HCT116 (cell line): Measurements from ENCODE around the gene ARHGAP10. TPM values are rescaled to one million over a fixed set of nuclear protein-coding genes. Genes with fewer than 3 reads are reported as not detected.

Source experiments
- ATAC-seq: fragments of 200-7000 bp; cut with Tn5 transposase; 2 replicates; pipeline ENCODE4 v1.9.1; 2020; ENCODE audit warnings: mild to moderate bottlenecking, moderate library complexity
- BruUV-seq: library from RNA; stranded (reverse); fragments of 400-500 nt; replicated peaks from 2 replicates; lab custom pipeline; 2021; lab: Mats Ljungman, UMichigan
- CTCF ChIA-PET: fragments of 300-600 bp; sonication (Branson Sonifier 250); formaldehyde crosslinking; loops from one replicate; lab custom pipeline; 2021; ENCODE audit warnings: antibody characterized with exemption; lab: Charles Lee
- POLR2A ChIA-PET: fragments of 300-600, 350-600 bp; sonication (Branson Sonifier 250); formaldehyde crosslinking; loops from one replicate; lab custom pipeline; 2021; ENCODE audit warnings: antibody characterized with exemption; lab: Charles Lee
- RAD21 ChIA-PET, 2 experiments: fragments of 300-600 bp; sonication (Branson Sonifier 250); formaldehyde crosslinking; loops; one replicate each; lab custom pipeline; 2023; ENCODE audit warnings: low total read pairs in 2 of 2; ENCODE audit not compliant: uncharacterized antibody in 2 of 2, unreplicated experiment in 2 of 2, low non-redundant PET in 1 of 2; lab: Charles Lee
- DNase-seq: peaks from one replicate; pipeline ENCODE4 v3.0.0-alpha.2; 2010; ENCODE audit warnings: low read depth, low spot score
- H2AFZ ChIP-seq: fragments of 200-600 bp; shearing (Covaris generic), sonication (generic); 2 replicates; pipeline ENCODE4 v1.6.1; 2017; ENCODE audit warnings: low read depth, mixed run types, mixed read lengths, antibody characterized with exemption, low read length; ENCODE audit not compliant: poor library complexity, severe bottlenecking
- H3K27ac ChIP-seq: 2 replicates; pipeline ENCODE4 v1.5.1; 2012; ENCODE audit warnings: low read depth, low read length
- H3K27me3 ChIP-seq: fragments of 200-600 bp; sonication (generic); 2 replicates; pipeline ENCODE4 v1.6.1; 2016; ENCODE audit warnings: mixed run types, low read length, mixed read lengths; ENCODE audit not compliant: insufficient read depth
- H3K36me3 ChIP-seq, 2 experiments: fragments of 200-500 bp in 1 of 2; fragments of 200-600 bp in 1 of 2; sonication (Bioruptor generic) in 1 of 2; sonication (generic) in 1 of 2; 2 replicates each; pipeline versions ENCODE4 v1.5.1 to v1.6.1; 2014 to 2016; ENCODE audit warnings: low read length in 2 of 2, inconsistent platforms in 1 of 2, mixed read lengths in 1 of 2, mixed run types in 1 of 2; ENCODE audit not compliant: insufficient read depth in 2 of 2, control insufficient read depth in 1 of 2
- H3K4me1 ChIP-seq, 2 experiments: fragments of 200-600 bp in 1 of 2; sonication (generic) in 1 of 2; 2 replicates each; pipeline versions ENCODE4 v1.5.1 to v1.6.1; 2012 to 2017; ENCODE audit warnings: low read length in 2 of 2, inconsistent platforms in 1 of 2, mild to moderate bottlenecking in 1 of 2, mixed read lengths in 1 of 2, mixed run types in 1 of 2, moderate library complexity in 1 of 2; ENCODE audit not compliant: insufficient read depth in 2 of 2, control insufficient read depth in 1 of 2
- H3K4me2 ChIP-seq: fragments of 200-600 bp; sonication (generic); 2 replicates; pipeline ENCODE4 v1.6.1; 2017; ENCODE audit warnings: mixed run types, low read length, mixed read lengths
- H3K4me3 ChIP-seq, 2 experiments: fragments of 200-600 bp in 1 of 2; sonication (generic) in 1 of 2; replicated peaks in 1 of 2; 2 replicates each; pipeline ENCODE4 v1.5.1; 2011 to 2016; ENCODE audit warnings: low read length in 2 of 2, control low read depth in 1 of 2, low read depth in 1 of 2, mild to moderate bottlenecking in 1 of 2, mixed read lengths in 1 of 2, mixed run types in 1 of 2
- H3K79me2 ChIP-seq: fragments of 200-600 bp; sonication (generic); 2 replicates; pipeline ENCODE4 v1.6.1; 2017; ENCODE audit warnings: mild to moderate bottlenecking, mixed run types, low read length, moderate library complexity, mixed read lengths; ENCODE audit not compliant: insufficient read depth
- H3K9ac ChIP-seq: fragments of 200-600 bp; sonication (generic); 2 replicates; pipeline ENCODE4 v1.6.1; 2016; ENCODE audit warnings: low read length, mixed read lengths
- H3K9me2 ChIP-seq: fragments of 200-600 bp; sonication (generic), shearing (Covaris generic); 2 replicates; pipeline ENCODE4 v1.6.1; 2017; ENCODE audit warnings: mixed run types, mild to moderate bottlenecking, moderate library complexity; ENCODE audit not compliant: insufficient read depth
- H3K9me3 ChIP-seq, 2 experiments: fragments of 200-500 bp in 1 of 2; fragments of 200-600 bp in 1 of 2; sonication (Bioruptor generic) in 1 of 2; sonication (generic) in 1 of 2; 2 replicates each; pipeline ENCODE4 v1.6.1; 2014 to 2017; ENCODE audit warnings: low read length in 2 of 2, mixed read lengths in 2 of 2, inconsistent platforms in 1 of 2, low read depth in 1 of 2, mild to moderate bottlenecking in 1 of 2, mixed run types in 1 of 2, moderate library complexity in 1 of 2; ENCODE audit not compliant: control insufficient read depth in 1 of 2, insufficient read depth in 1 of 2
- H4K20me1 ChIP-seq: fragments of 200-600 bp; sonication (generic), shearing (Covaris generic); 2 replicates; pipeline ENCODE4 v1.6.1; 2017; ENCODE audit warnings: mixed run types, mild to moderate bottlenecking, moderate library complexity; ENCODE audit not compliant: insufficient read depth
- CBX3 ChIP-seq: IDR thresholded peaks from 2 replicates; pipeline ENCODE4 v1.6.1; 2012; ENCODE audit warnings: low read depth
- EGR1 ChIP-seq: IDR thresholded peaks from 2 replicates; pipeline ENCODE4 v1.6.1; 2012; ENCODE audit warnings: low read depth
- ELF1 ChIP-seq: IDR thresholded peaks from 2 replicates; pipeline ENCODE4 v1.6.1; 2012; ENCODE audit warnings: low read depth, borderline replicate concordance
- EZH2 ChIP-seq: fragments of 200-600 bp; sonication (generic); IDR thresholded peaks from 2 replicates; pipeline ENCODE4 v1.6.1; 2017; ENCODE audit warnings: antibody characterized with exemption, mixed run types
- EZH2phosphoT487 ChIP-seq: fragments of 200-600 bp; IDR thresholded peaks from 2 replicates; pipeline ENCODE4 v1.6.1; 2018; ENCODE audit warnings: antibody characterized with exemption, borderline replicate concordance
- FOSL1 ChIP-seq: IDR thresholded peaks from 2 replicates; pipeline ENCODE4 v1.6.1; 2012; ENCODE audit warnings: low read depth
- JUND ChIP-seq: IDR thresholded peaks from 2 replicates; pipeline ENCODE4 v1.6.1; 2012
- POLR2A ChIP-seq: IDR thresholded peaks from 2 replicates; pipeline ENCODE4 v1.7.0; 2011; ENCODE audit warnings: borderline replicate concordance; ENCODE audit not compliant: insufficient read depth, insufficient read length; ENCODE audit errors: extremely low read depth
- POLR2AphosphoS5 ChIP-seq: IDR thresholded peaks from 2 replicates; pipeline ENCODE4 v1.6.1; 2011; ENCODE audit warnings: mild to moderate bottlenecking, low read depth, low read length, moderate library complexity
- RAD21 ChIP-seq: IDR thresholded peaks from 2 replicates; pipeline ENCODE4 v1.6.1; 2012; ENCODE audit warnings: low read depth, mild to moderate bottlenecking
- SIN3A ChIP-seq: IDR thresholded peaks from 2 replicates; pipeline ENCODE4 v1.6.1; 2012; ENCODE audit warnings: low read depth
- SRF ChIP-seq: IDR thresholded peaks from 2 replicates; pipeline ENCODE4 v1.6.1; 2012; ENCODE audit warnings: low read depth
- TCF7L2 ChIP-seq: IDR thresholded peaks from 2 replicates; pipeline ENCODE4 v1.7.0; 2011; ENCODE audit warnings: borderline replicate concordance, inconsistent platforms; ENCODE audit not compliant: insufficient read depth, insufficient read length; ENCODE audit errors: extremely low read depth
- YY1 ChIP-seq: IDR thresholded peaks from 2 replicates; pipeline ENCODE4 v1.6.1; 2011; ENCODE audit warnings: low read length, low read depth, moderate library complexity, mild to moderate bottlenecking; ENCODE audit not compliant: insufficient replicate concordance; ENCODE audit errors: extremely low read depth
- ZFX ChIP-seq: fragments of 450-650 bp; IDR thresholded peaks from 2 replicates; pipeline ENCODE4 v1.6.1; 2017
- ZNF274 ChIP-seq: fragments of 200-500 bp; sonication (Bioruptor generic); IDR thresholded peaks from 2 replicates; pipeline ENCODE4 v1.6.1; 2014; ENCODE audit warnings: mild to moderate bottlenecking, low read depth, low read length, inconsistent platforms
- intact Hi-C: fragments of 100-400 bp; cut with micrococcal nuclease; formaldehyde crosslinking; loops from 2 replicates; pipeline ENCODE4 v1.10.0; 2022
- total RNA-seq: library from RNA; stranded (reverse); gene quantifications from one replicate; pipeline ENCODE4 v1.2.1, GENCODE V29; 2021; ENCODE audit not compliant: unreplicated experiment
- TF ChIP-seq, protein P1 (sequence below): IDR thresholded peaks from 2 replicates; pipeline ENCODE4 v1.6.1; 2012
- TF ChIP-seq, protein P2 (sequence below): IDR thresholded peaks from 2 replicates; pipeline ENCODE4 v1.6.1; 2012; ENCODE audit warnings: low read depth
- TF ChIP-seq, protein P3 (sequence below), 3 experiments: fragments of 200-600 bp in 1 of 3; sonication (generic) in 1 of 3; IDR thresholded peaks in 2 of 3; conservative IDR thresholded peaks in 1 of 3; 2 replicates each; pipeline ENCODE4 v1.5.1; 2012 to 2017; ENCODE audit warnings: low read depth in 2 of 3, low read length in 2 of 3, antibody characterized with exemption in 1 of 3, borderline replicate concordance in 1 of 3, control low read depth in 1 of 3, mild to moderate bottlenecking in 1 of 3, mixed read lengths in 1 of 3, mixed run types in 1 of 3, moderate library complexity in 1 of 3; ENCODE audit not compliant: insufficient read depth in 1 of 3

ARHGAP10 gene
- total RNA-seq, 1 experiment from 2014 or later = 24.7 TPM

DNA sequence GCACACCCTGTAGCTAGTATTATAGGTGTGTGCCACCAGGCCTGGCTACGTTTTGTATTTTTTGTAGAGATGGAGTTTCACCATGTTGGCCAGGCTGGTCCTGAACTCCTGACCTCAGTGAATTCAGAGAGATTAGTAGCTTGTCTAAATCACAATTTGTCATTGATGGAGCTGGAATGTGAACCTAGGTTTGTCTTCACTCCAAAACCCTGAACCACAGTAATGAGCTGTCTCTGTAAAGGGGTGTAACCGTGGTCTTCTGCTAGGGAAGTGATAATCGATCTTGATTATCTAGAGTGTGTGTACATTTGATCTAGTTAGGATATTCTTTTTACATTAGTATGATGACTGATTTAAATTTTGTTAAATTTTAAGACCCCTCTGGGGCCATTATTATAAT lies 8.3 kb downstream of the ARHGAP10 start:
- POLR2A ChIA-PET = no interaction called here

More for the DNA sequence above, 8.3 kb downstream of the ARHGAP10 start:
- Histone ChIP-seq H3K4me3 (no peak overlapping the region), H3K4me2 (no peak overlapping the region), H3K9me3 (no peaks in the 10 kb centered on the region), H3K9me2 (no peaks in the 10 kb centered on the region), H4K20me1 (no peaks in the 10 kb centered on the region), H3K9ac (no peak overlapping the region), H3K4me1 (peaks cover 18 to 21% of the 10 kb centered on the region in 2 experiments), H3K79me2 (peaks cover 88% of the 10 kb centered on the region), H2AFZ (no peak overlapping the region), H3K27ac (no peak overlapping the region), H3K27me3 (no peaks in the 10 kb centered on the region), H3K36me3 (no peaks in the 10 kb centered on the region)
- intact Hi-C loops = no loop called here
- RAD21 ChIA-PET = no interaction called here
- CTCF ChIA-PET = no interaction called here
- no peak for TF ChIP-seq ZNF274
- no peak for TF ChIP-seq FOSL1
- TF ChIP-seq EZH2phosphoT487 = no peak
- no peak for TF ChIP-seq JUND
- no peak for TF ChIP-seq TCF7L2
- TF ChIP-seq, protein P1, sequence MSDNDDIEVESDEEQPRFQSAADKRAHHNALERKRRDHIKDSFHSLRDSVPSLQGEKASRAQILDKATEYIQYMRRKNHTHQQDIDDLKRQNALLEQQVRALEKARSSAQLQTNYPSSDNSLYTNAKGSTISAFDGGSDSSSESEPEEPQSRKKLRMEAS = no peak
- no peak for TF ChIP-seq POLR2A
- TF ChIP-seq CBX3 = no peak
- TF ChIP-seq EGR1 = no peak
- TF ChIP-seq RAD21 = no peak
- no peak for TF ChIP-seq ELF1
- no peak for TF ChIP-seq ZFX
- TF ChIP-seq POLR2AphosphoS5 = no peak
- TF ChIP-seq SRF = no peak
- TF ChIP-seq, protein P2, sequence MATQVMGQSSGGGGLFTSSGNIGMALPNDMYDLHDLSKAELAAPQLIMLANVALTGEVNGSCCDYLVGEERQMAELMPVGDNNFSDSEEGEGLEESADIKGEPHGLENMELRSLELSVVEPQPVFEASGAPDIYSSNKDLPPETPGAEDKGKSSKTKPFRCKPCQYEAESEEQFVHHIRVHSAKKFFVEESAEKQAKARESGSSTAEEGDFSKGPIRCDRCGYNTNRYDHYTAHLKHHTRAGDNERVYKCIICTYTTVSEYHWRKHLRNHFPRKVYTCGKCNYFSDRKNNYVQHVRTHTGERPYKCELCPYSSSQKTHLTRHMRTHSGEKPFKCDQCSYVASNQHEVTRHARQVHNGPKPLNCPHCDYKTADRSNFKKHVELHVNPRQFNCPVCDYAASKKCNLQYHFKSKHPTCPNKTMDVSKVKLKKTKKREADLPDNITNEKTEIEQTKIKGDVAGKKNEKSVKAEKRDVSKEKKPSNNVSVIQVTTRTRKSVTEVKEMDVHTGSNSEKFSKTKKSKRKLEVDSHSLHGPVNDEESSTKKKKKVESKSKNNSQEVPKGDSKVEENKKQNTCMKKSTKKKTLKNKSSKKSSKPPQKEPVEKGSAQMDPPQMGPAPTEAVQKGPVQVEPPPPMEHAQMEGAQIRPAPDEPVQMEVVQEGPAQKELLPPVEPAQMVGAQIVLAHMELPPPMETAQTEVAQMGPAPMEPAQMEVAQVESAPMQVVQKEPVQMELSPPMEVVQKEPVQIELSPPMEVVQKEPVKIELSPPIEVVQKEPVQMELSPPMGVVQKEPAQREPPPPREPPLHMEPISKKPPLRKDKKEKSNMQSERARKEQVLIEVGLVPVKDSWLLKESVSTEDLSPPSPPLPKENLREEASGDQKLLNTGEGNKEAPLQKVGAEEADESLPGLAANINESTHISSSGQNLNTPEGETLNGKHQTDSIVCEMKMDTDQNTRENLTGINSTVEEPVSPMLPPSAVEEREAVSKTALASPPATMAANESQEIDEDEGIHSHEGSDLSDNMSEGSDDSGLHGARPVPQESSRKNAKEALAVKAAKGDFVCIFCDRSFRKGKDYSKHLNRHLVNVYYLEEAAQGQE = no peak
- no peak for TF ChIP-seq SIN3A
- no peak for TF ChIP-seq YY1
- TF ChIP-seq EZH2 = no peak
- TF ChIP-seq, protein P3, sequence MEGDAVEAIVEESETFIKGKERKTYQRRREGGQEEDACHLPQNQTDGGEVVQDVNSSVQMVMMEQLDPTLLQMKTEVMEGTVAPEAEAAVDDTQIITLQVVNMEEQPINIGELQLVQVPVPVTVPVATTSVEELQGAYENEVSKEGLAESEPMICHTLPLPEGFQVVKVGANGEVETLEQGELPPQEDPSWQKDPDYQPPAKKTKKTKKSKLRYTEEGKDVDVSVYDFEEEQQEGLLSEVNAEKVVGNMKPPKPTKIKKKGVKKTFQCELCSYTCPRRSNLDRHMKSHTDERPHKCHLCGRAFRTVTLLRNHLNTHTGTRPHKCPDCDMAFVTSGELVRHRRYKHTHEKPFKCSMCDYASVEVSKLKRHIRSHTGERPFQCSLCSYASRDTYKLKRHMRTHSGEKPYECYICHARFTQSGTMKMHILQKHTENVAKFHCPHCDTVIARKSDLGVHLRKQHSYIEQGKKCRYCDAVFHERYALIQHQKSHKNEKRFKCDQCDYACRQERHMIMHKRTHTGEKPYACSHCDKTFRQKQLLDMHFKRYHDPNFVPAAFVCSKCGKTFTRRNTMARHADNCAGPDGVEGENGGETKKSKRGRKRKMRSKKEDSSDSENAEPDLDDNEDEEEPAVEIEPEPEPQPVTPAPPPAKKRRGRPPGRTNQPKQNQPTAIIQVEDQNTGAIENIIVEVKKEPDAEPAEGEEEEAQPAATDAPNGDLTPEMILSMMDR (IDR thresholded peaks at IDR 0.05 in 2 of 3, conservative IDR thresholded peaks at IDR 0.05 in 1 of 3; ENCODE audit: borderline replicate concordance in 1 of 3, insufficient read depth in 1 of 3, low read depth in 2 of 3, low read length in 2 of 3) = no peak
- no peak for DNase-seq
- ATAC-seq = no peak
- BruUV-seq = no TSS peak
